ENCODE data around the gene DNPH1.

GRCh38 chr6:43261198-43261597 lies 31.9 kb upstream of the DNPH1 start:
- no peak for TF ChIP-seq POLR2AphosphoS5 (IDR thresholded peaks at IDR 0.05; ENCODE audit: low read depth)
- TF ChIP-seq CTCF (conservative IDR thresholded peaks at IDR 0.05; ENCODE audit: low read depth in 2 of 2), result no peak
- TF ChIP-seq ZNF462 (CRISPR knock-in tag; IDR thresholded peaks at IDR 0.05), result no peak
- no peak for TF ChIP-seq CREB1 (CRISPR knock-in tag; IDR thresholded peaks at IDR 0.05; ENCODE audit: low read depth)
- TF ChIP-seq EZH2 (IDR thresholded peaks at IDR 0.05; ENCODE audit: low read depth, unreplicated experiment), result no peak
- TF ChIP-seq, protein P1, sequence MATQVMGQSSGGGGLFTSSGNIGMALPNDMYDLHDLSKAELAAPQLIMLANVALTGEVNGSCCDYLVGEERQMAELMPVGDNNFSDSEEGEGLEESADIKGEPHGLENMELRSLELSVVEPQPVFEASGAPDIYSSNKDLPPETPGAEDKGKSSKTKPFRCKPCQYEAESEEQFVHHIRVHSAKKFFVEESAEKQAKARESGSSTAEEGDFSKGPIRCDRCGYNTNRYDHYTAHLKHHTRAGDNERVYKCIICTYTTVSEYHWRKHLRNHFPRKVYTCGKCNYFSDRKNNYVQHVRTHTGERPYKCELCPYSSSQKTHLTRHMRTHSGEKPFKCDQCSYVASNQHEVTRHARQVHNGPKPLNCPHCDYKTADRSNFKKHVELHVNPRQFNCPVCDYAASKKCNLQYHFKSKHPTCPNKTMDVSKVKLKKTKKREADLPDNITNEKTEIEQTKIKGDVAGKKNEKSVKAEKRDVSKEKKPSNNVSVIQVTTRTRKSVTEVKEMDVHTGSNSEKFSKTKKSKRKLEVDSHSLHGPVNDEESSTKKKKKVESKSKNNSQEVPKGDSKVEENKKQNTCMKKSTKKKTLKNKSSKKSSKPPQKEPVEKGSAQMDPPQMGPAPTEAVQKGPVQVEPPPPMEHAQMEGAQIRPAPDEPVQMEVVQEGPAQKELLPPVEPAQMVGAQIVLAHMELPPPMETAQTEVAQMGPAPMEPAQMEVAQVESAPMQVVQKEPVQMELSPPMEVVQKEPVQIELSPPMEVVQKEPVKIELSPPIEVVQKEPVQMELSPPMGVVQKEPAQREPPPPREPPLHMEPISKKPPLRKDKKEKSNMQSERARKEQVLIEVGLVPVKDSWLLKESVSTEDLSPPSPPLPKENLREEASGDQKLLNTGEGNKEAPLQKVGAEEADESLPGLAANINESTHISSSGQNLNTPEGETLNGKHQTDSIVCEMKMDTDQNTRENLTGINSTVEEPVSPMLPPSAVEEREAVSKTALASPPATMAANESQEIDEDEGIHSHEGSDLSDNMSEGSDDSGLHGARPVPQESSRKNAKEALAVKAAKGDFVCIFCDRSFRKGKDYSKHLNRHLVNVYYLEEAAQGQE (IDR thresholded peaks at IDR 0.05; ENCODE audit: unreplicated experiment), result no peak
- TF ChIP-seq ZNF114 (CRISPR knock-in tag; IDR thresholded peaks at IDR 0.05), result no peak
- TF ChIP-seq EZH2phosphoT487 (IDR thresholded peaks at IDR 0.05; ENCODE audit: unreplicated experiment), result no peak
- TF ChIP-seq, protein P2, sequence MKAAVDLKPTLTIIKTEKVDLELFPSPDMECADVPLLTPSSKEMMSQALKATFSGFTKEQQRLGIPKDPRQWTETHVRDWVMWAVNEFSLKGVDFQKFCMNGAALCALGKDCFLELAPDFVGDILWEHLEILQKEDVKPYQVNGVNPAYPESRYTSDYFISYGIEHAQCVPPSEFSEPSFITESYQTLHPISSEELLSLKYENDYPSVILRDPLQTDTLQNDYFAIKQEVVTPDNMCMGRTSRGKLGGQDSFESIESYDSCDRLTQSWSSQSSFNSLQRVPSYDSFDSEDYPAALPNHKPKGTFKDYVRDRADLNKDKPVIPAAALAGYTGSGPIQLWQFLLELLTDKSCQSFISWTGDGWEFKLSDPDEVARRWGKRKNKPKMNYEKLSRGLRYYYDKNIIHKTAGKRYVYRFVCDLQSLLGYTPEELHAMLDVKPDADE (IDR thresholded peaks at IDR 0.05), result no peak
- no peak for TF ChIP-seq JUNB (IDR thresholded peaks at IDR 0.05; ENCODE audit: unreplicated experiment)
